ENCODE data around the gene ODC1.

DNA sequence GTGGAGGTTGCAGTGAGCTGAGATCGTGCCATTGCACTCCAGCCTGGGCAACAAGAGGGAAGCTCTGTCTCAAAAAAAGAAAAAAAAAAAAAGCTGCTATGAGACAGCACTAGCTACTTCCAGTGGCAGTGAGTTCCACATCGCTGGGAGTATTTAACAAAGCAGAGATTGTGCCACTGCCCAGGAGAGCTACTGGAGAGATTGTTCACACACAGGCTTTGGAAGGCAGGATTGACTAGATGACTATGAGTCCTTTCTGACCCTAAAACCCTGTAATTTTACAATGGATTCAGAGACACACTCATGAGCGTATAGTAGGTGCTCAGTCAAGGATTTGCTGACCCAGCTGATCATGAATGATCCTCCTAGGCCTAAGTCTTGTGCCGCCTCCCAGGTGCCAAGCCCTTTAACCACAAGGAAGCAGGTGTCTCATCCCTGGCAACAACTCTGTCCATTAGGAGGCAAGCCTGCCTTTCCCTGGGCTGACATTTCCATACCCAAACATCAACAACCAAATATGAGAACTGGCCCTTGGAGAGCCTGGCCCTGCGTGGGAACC lies 45.0 kb upstream of the ODC1 start:
- TF ChIP-seq CEBPB (IDR thresholded peaks at IDR 0.05) (no peak), TAF1 (IDR thresholded peaks at IDR 0.05; ENCODE audit: low read depth) (no peak), EP300 (IDR thresholded peaks at IDR 0.05; ENCODE audit: borderline replicate concordance) (no peak), TEAD4 (IDR thresholded peaks at IDR 0.05) (no peak)

Data from Ishikawa (cell line).